Prostate gland (tissue), 2 donors: ENCODE measurements around the gene C1orf210.

Experiments used
- POLR2A ChIP-seq: fragments of 450-650 bp; IDR thresholded peaks from one replicate; pipeline ENCODE4 v1.6.1; 2016; ENCODE audit warnings: antibody characterized with exemption, mild to moderate bottlenecking
- TF ChIP-seq, protein P1 (sequence below), 4 experiments: fragments of 200-600 bp in 2 of 4; fragments of 450-650 bp in 2 of 4; sonication (generic) in 2 of 4; IDR thresholded peaks; 1 replicate in 3 of 4; 2 replicates in 1 of 4; pipeline ENCODE4 v1.5.1; 2016 to 2019; ENCODE audit warnings: antibody characterized with exemption in 4 of 4, mild to moderate bottlenecking in 2 of 4, moderate library complexity in 2 of 4

DNA sequence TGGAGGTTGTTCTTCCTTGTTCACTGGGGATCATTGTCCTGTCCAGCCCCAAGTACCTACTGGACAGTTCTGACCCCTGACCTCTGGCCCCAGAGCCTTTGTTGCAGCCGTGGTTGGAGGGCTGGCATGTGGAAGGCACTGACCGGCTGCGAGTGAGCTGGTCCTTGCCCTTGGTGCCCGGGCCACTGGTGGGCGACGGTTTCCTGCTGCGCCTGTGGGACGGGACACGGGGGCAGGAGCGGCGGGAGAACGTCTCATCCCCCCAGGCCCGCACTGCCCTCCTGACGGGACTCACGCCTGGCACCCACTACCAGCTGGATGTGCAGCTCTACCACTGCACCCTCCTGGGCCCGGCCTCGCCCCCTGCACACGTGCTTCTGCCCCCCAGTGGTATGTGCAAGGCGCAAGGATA, 26.8 kb upstream of the C1orf210 start:
- TF ChIP-seq, protein P1, sequence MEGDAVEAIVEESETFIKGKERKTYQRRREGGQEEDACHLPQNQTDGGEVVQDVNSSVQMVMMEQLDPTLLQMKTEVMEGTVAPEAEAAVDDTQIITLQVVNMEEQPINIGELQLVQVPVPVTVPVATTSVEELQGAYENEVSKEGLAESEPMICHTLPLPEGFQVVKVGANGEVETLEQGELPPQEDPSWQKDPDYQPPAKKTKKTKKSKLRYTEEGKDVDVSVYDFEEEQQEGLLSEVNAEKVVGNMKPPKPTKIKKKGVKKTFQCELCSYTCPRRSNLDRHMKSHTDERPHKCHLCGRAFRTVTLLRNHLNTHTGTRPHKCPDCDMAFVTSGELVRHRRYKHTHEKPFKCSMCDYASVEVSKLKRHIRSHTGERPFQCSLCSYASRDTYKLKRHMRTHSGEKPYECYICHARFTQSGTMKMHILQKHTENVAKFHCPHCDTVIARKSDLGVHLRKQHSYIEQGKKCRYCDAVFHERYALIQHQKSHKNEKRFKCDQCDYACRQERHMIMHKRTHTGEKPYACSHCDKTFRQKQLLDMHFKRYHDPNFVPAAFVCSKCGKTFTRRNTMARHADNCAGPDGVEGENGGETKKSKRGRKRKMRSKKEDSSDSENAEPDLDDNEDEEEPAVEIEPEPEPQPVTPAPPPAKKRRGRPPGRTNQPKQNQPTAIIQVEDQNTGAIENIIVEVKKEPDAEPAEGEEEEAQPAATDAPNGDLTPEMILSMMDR (IDR thresholded peaks at IDR 0.05) = no peak
- TF ChIP-seq POLR2A = no peak
